H1 (cell line): ENCODE results near the gene EXOSC5. TPM values are rescaled to one million over a fixed set of nuclear protein-coding genes. Genes with fewer than 3 reads are reported as not detected.

ENCODE experiments used
- BCL11A ChIP-seq, 2 experiments: IDR thresholded peaks; one replicate each; pipeline ENCODE4 v1.6.1; 2011; ENCODE audit warnings: low read depth in 2 of 2, low read length in 2 of 2, mild to moderate bottlenecking in 2 of 2
- CTCF ChIP-seq, 3 experiments: IDR thresholded peaks; 1 replicate in 2 of 3; 2 replicates in 1 of 3; pipeline versions ENCODE4 v1.5.1 to v1.6.1; 2011; ENCODE audit warnings: low read length in 3 of 3, mild to moderate bottlenecking in 3 of 3, inconsistent platforms in 2 of 3, low read depth in 1 of 3, moderate library complexity in 1 of 3; ENCODE audit not compliant: insufficient read depth in 1 of 3; ENCODE audit errors: control extremely low read depth in 1 of 3
- EP300 ChIP-seq, 2 experiments: IDR thresholded peaks; 1 replicate in 1 of 2; 2 replicates in 1 of 2; pipeline ENCODE4 v1.6.1; 2011 to 2012; ENCODE audit warnings: low read depth in 2 of 2, low read length in 2 of 2, mild to moderate bottlenecking in 2 of 2, borderline replicate concordance in 1 of 2, inconsistent platforms in 1 of 2, moderate library complexity in 1 of 2
- POU5F1 ChIP-seq: IDR thresholded peaks from 2 replicates; pipeline ENCODE4 v1.6.1; 2011; ENCODE audit warnings: low read depth, mild to moderate bottlenecking, low read length, moderate library complexity
- polyA plus RNA-seq, 7 experiments: library from polyadenylated mRNA; depleted of rRNA in 3 of 7; stranded (reverse) in 5 of 7; unstranded in 2 of 7; fragments of >200 nt in 5 of 7; fragments of 200-250 nt in 2 of 7; gene quantifications; 1 replicate in 5 of 7; 2 replicates in 1 of 7; 4 replicates in 1 of 7; pipeline versions ENCODE4 v1.2.1 to v1.2.3, GENCODE V29; 2011 to 2013; ENCODE audit warnings: missing spikeins in 2 of 7, mixed read lengths in 2 of 7
- total RNA-seq: library from RNA; stranded (reverse); fragmentation: NEBNext Ultra II Directional; extraction: Animal tissue kit (Norgen Biotek cat#: 25700); gene quantifications from 2 replicates; pipeline ENCODE4 v1.2.1, GENCODE V29; 2021

EXOSC5 gene
- total and polyA plus RNA-seq, 2 of the 8 experiments (the other 6 are each of a cell fraction or from before 2014, with no cell fraction given): 56.2 to 92.8 TPM

DNA sequence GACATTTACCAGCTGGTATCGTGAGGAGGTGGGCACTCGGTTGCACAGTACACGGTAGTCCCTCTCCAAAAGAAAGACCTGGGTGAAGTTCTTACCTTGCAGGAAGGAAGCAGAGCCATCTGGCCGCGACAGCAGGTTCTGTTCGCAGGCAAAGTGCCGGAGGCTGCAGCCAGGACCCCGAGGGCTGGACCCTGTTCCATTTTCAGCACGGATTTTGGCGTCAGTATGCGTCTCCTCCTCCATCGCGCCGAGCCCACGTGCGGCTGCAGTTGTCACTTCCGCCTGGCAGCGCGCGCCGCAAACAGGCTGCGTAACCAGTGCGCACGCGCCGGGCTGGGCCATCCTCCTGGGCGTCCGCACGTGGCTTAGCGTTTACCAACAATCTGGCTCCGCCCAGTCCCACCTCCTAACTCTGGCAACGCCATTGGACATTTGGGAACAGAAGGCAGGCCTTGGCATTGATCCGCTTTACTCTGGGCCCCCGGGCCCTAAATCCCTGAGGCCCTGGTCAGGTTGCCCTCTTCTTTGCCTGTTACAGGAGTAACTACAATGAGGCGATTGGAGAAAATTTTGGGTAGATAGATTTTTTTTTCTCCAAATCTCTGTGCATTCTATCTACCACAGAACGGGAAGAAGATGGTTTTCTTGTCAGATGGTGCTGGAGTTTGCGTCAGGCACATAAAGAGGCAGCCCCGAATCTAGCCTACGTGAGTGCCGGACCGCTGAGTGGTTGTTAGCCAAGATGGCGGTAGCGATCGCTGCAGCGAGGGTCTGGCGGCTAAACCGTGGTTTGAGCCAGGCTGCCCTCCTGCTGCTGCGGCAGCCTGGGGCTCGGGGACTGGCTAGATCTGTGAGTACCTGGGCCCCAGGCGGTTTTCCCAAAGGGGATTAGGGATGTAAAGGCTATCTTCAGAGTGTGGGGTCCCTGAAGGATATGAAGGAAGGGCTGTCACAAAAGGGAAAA, at the start of gene EXOSC5, which contains the start of gene BCKDHA (continued):
- TF ChIP-seq CTCF (IDR thresholded peaks at IDR 0.05; ENCODE audit: control extremely low read depth in 1 of 3, insufficient read depth in 1 of 3, low read depth in 1 of 3, low read length in 3 of 3) (no peak), POU5F1 (no peak), BCL11A (IDR thresholded peaks at IDR 0.05; ENCODE audit: low read depth in 2 of 2, low read length in 2 of 2) (no peak), EP300 (IDR thresholded peaks at IDR 0.05; ENCODE audit: borderline replicate concordance in 1 of 2, low read depth in 2 of 2, low read length in 2 of 2) (no peak)
